GM12864 (cell line): Measurements from ENCODE around the gene TAOK1.

Experiments used
- DNase-seq: peaks from one replicate; pipeline ENCODE4 v3.0.0-alpha.2; 2011; ENCODE audit warnings: low read depth
- H3K4me3 ChIP-seq: 2 replicates; pipeline ENCODE4 v1.5.1; 2011; ENCODE audit warnings: mild to moderate bottlenecking, low read depth, low read length, control low read depth
- TF ChIP-seq, protein P1 (sequence below): IDR thresholded peaks from 2 replicates; pipeline ENCODE4 v1.5.1; 2011; ENCODE audit warnings: low read depth, mild to moderate bottlenecking, moderate library complexity, low read length, control low read depth, inconsistent platforms; ENCODE audit errors: missing control alignments

Gene TAOK1

DNA sequence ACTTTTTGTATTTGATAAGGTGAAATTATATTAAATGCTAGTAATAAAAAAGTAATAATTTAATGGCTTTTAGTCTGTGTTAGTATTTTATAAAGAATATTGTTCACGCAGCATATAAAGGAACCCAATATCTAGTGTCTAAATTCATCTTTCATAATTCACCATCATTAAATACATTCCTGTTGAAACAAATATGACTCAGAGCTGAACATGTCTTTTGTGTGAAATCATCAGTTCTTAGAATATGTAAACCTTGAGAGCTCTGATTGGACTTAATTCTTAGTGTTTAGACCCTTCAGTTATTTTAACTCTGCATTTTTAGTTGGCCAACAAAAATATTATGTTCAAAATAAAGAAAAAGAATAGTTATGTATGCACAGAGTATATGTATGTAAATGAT, 104.8 kb downstream of the TAOK1 start:
- TF ChIP-seq, protein P1, sequence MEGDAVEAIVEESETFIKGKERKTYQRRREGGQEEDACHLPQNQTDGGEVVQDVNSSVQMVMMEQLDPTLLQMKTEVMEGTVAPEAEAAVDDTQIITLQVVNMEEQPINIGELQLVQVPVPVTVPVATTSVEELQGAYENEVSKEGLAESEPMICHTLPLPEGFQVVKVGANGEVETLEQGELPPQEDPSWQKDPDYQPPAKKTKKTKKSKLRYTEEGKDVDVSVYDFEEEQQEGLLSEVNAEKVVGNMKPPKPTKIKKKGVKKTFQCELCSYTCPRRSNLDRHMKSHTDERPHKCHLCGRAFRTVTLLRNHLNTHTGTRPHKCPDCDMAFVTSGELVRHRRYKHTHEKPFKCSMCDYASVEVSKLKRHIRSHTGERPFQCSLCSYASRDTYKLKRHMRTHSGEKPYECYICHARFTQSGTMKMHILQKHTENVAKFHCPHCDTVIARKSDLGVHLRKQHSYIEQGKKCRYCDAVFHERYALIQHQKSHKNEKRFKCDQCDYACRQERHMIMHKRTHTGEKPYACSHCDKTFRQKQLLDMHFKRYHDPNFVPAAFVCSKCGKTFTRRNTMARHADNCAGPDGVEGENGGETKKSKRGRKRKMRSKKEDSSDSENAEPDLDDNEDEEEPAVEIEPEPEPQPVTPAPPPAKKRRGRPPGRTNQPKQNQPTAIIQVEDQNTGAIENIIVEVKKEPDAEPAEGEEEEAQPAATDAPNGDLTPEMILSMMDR = no peak
- no peak for DNase-seq
- no peak overlapping the region for H3K4me3 ChIP-seq

DNA sequence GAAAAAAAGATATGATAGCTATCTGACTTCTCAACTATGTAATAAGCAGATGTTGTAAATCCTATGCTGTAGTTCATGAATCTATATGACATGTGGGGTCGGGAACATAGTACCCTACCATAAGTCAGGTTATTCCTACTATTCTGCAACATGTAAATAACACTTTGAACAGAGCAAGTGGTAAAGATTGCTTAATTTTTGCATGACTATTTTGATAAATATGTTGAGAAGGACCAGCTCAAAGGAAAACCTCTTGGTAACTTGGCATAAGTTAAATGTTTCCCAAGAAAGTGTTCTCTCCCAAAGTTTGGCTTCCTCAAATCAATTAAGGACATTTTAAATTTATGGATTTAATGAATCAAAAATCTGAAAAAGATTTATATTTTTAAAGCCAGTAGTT, 114.5 kb downstream of the TAOK1 start:
- DNase-seq = no peak
- no peak overlapping the region for H3K4me3 ChIP-seq
- TF ChIP-seq, protein P1 = no peak

DNA sequence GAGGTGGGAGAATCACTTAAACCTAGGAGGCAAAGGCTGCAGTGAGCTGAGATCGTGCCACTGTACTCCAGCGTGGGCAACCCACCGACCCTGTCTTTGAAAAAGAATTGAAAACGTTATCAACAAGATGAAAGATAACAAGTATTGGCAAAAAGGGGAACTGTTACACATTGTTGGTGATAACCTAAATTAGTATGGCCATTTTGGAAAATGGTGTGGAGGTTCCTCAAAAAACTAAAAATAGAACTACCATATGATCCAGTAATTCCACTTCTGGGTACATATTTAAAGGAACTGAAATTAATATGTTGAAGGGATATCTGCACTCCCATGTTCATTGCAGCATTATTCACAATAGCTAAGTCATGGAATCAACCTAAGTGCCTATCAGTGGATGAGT, 115.7 kb downstream of the TAOK1 start:
- TF ChIP-seq, protein P1 = no peak
- no peak for DNase-seq

DNA sequence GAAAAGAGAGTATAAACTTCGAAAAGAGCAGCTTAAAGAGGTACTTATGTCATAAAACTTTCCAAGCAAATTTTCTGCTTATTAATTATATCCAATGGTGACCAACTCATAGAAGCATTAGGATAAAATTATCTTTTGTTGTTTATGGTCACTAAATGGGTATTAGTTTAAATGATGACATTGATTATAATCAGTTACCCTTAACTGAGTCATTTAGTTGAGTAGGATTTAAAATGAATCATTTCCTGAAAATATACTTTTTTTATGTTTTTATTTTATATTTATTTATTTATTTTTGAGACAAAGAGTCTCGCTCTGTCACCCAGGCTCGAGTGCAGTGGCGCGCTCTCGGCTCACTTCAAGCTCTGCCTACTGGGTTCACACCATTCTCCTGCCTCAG, 120.8 kb downstream of the TAOK1 start:
- TF ChIP-seq, protein P1 = no peak
- DNase-seq = no peak
- no peak overlapping the region for H3K4me3 ChIP-seq

More for the DNA sequence above, 115.7 kb downstream of the TAOK1 start:
- H3K4me3 ChIP-seq = no peak overlapping the region

DNA sequence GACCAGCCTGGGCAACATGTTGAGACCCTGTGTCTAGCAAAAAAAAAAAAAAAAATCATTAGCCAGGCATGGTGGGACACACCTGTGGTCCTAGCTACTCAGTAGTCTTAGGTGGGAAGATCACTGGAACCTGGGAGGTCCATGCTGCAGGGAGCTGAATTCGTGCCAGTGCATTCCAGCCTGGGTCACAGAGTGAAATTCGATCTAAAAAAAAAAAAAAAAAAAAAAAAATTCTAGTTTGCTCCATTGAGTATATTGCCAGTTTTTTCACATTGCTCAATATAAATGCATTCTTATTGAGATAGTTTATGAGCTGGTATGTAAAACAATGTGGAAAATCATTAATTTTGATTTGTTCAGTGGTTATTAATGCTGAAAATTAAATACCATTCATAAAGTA, 124.6 kb downstream of the TAOK1 start:
- DNase-seq = no peak
- H3K4me3 ChIP-seq = no peak overlapping the region
- TF ChIP-seq, protein P1 = no peak

DNA sequence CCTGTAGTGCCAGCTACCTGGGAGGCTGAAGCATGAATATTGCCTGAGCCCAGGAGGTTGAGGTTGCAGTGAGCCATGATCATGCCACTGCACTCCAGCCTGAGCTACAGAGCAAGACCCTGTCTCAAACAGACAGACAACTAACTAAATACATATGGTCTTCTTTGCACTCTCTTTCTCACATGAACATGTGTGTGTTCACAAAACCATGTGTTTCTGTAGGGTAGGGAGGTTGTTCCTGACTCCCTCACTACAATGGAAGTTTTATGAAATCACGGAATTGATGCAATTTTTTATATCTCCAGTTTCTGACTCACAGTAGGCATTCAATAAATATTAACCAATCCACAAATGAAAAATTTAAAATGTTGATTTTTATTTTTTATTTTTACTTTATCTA, 128.2 kb downstream of the TAOK1 start:
- no peak for DNase-seq

DNA sequence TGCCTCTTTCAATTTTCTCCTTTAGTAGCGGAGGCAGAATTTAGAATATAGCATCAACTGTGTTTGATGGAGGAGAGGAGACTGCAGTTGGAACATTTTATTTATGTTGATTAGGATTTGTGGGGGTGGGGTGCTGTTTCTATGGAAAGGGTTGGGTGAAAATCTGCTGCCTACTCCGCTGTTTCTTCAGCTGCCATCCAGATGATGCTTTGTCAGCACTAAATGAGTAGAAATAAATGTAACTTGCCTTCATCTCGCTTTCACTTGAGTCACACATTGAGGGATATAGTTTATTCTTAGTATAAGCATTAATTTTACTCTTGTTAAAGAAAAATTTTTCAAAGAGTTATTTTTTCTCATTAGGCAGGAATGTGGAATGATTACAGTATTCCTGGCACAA, 134.5 kb downstream of the TAOK1 start:
- DNase-seq = no peak
- no peak overlapping the region for H3K4me3 ChIP-seq
- TF ChIP-seq, protein P1 = no peak

More for the DNA sequence above, 128.2 kb downstream of the TAOK1 start:
- no peak overlapping the region for H3K4me3 ChIP-seq
- TF ChIP-seq, protein P1 = no peak
